HepG2 (cell line): ENCODE measurements around the gene NEUROD4. TPM values are rescaled to one million over a fixed set of nuclear protein-coding genes. Genes with fewer than 3 reads are reported as not detected.

Source experiments
- polyA plus RNA-seq, 8 experiments: library from polyadenylated mRNA; depleted of rRNA in 3 of 8; stranded (reverse) in 7 of 8; unstranded in 1 of 8; fragments of >200 nt; fragmentation: Illumina TruSeq in 4 of 8; extraction: Trizol in 4 of 8; gene quantifications; 2 replicates each; pipeline versions ENCODE4 v1.2.1 to v1.2.3, GENCODE V29; 2011 to 2016; ENCODE audit warnings: low read depth in 4 of 8, missing spikeins in 1 of 8, mixed read lengths in 1 of 8; ENCODE audit not compliant: insufficient read depth in 1 of 8
- total RNA-seq, 5 experiments: library from RNA; depleted of rRNA; stranded (reverse); fragments of >200 nt; fragmentation: Illumina TruSeq; extraction: Trizol; gene quantifications; 2 replicates each; pipeline ENCODE4 v1.2.3, GENCODE V29; 2016; ENCODE audit warnings: low read depth in 1 of 5

The NEUROD4 gene
- total and polyA plus RNA-seq, 2 of the 13 experiments (the other 11 are each of a cell fraction or from before 2014, with no cell fraction given), result not detected

Other genes with a start within 250 kb of the NEUROD4 start
- gene MUCL1, start 165.5 kb upstream of the NEUROD4 start, total RNA-seq (2016; rRNA removed; fragmentation: Illumina TruSeq; extraction: Trizol), result not detected in 2 replicates
- not detected in 2 replicates for gene MUCL1, start 165.5 kb upstream of the NEUROD4 start, polyA plus RNA-seq (2011; rRNA removed)
- gene TESPA1, start 35.2 kb upstream of the NEUROD4 start, total RNA-seq (2016; rRNA removed; fragmentation: Illumina TruSeq; extraction: Trizol), result not detected in 2 replicates
- gene TESPA1, start 35.2 kb upstream of the NEUROD4 start, polyA plus RNA-seq (2011; rRNA removed), result not detected in 2 replicates
- gene OR9K2, start 106.4 kb downstream of the NEUROD4 start, total RNA-seq (2016; rRNA removed; fragmentation: Illumina TruSeq; extraction: Trizol), result not detected in 2 replicates
- gene OR9K2, start 106.4 kb downstream of the NEUROD4 start, polyA plus RNA-seq (2011; rRNA removed), result not detected in 2 replicates
- gene OR10A7, start 201.1 kb downstream of the NEUROD4 start, total RNA-seq (2016; rRNA removed; fragmentation: Illumina TruSeq; extraction: Trizol), result not detected in 2 replicates
- not detected in 2 replicates for gene OR10A7, start 201.1 kb downstream of the NEUROD4 start, polyA plus RNA-seq (2011; rRNA removed)
- not detected in 2 replicates for gene OR6C74, start 224.6 kb downstream of the NEUROD4 start, total RNA-seq (2016; rRNA removed; fragmentation: Illumina TruSeq; extraction: Trizol)
- not detected in 2 replicates for gene OR6C74, start 224.6 kb downstream of the NEUROD4 start, polyA plus RNA-seq (2011; rRNA removed)